ENCODE measurements around the gene SDC3. TPM values are rescaled to one million over a fixed set of nuclear protein-coding genes. Genes with fewer than 3 reads are reported as not detected.

Gene SDC3
- total RNA-seq, 2 donors from 2014 or later = 15.2 to 24.2 TPM

DNA sequence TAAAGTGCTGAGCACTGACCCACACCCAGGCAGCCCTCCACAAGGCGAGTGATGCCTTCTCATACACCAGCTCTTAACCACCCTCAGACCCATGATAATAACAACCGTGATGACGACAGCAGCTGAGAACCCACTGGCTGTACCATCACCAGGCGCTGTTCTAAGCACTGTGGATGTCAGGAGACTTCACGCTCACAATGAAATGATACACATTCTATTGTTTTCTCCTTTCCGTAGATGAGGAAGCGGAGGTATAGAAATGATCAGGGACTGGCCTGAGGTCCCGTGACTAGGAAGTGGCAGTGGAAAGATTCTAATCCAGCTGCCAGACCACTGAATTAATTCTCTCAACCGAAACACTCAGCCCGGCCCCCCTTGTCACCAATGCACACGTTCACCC is 32.6 kb downstream of the SDC3 start:
- no peak for DNase-seq
- Histone ChIP-seq H3K9me3 (no peaks in the 10 kb centered on the region), H3K27me3 (no peaks in the 10 kb centered on the region), H3K36me3 (no peaks in the 10 kb centered on the region), H3K27ac (no peak overlapping the region), H3K4me1 (no peaks in the 10 kb centered on the region), H3K9ac (ENCODE audit: low read depth in 2 of 2, low read length in 2 of 2) (no peak overlapping the region), H3K4me3 (no peak overlapping the region)
- intact Hi-C loops (cut with DNase I) = no loop called here
- TF ChIP-seq, protein P1, sequence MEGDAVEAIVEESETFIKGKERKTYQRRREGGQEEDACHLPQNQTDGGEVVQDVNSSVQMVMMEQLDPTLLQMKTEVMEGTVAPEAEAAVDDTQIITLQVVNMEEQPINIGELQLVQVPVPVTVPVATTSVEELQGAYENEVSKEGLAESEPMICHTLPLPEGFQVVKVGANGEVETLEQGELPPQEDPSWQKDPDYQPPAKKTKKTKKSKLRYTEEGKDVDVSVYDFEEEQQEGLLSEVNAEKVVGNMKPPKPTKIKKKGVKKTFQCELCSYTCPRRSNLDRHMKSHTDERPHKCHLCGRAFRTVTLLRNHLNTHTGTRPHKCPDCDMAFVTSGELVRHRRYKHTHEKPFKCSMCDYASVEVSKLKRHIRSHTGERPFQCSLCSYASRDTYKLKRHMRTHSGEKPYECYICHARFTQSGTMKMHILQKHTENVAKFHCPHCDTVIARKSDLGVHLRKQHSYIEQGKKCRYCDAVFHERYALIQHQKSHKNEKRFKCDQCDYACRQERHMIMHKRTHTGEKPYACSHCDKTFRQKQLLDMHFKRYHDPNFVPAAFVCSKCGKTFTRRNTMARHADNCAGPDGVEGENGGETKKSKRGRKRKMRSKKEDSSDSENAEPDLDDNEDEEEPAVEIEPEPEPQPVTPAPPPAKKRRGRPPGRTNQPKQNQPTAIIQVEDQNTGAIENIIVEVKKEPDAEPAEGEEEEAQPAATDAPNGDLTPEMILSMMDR (IDR thresholded peaks at IDR 0.05) = no peak

DNA sequence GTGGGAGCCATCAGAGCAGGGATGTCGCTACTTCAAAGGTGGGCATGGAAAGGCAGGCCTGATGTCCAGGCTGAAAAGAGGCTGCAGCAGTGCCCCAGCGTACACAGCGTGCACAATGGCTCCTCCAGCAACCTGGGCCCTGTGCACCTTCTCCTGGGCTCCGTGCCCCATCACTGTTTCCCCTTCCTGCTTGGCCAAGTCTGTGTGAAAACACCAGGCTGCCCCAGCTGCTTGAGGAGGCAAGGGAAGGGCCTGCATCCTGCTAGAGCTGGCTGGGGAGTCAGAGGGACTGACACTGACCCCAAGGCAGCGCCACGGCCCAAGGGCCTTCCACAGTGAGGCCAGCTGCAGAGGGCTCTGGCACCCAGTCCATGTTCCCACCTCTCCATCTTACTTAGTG is 33.4 kb downstream of the SDC3 start:
- Histone ChIP-seq H3K27me3 (no peaks in the 10 kb centered on the region), H3K9ac (ENCODE audit: low read depth in 2 of 2, low read length in 2 of 2) (no peak overlapping the region), H3K4me3 (no peak overlapping the region), H3K36me3 (no peaks in the 10 kb centered on the region), H3K27ac (no peak overlapping the region), H3K9me3 (no peaks in the 10 kb centered on the region), H3K4me1 (no peaks in the 10 kb centered on the region)
- TF ChIP-seq, protein P1 (IDR thresholded peaks at IDR 0.05) = no peak
- no peak for DNase-seq
- intact Hi-C loops (cut with DNase I) = no loop called here

DNA sequence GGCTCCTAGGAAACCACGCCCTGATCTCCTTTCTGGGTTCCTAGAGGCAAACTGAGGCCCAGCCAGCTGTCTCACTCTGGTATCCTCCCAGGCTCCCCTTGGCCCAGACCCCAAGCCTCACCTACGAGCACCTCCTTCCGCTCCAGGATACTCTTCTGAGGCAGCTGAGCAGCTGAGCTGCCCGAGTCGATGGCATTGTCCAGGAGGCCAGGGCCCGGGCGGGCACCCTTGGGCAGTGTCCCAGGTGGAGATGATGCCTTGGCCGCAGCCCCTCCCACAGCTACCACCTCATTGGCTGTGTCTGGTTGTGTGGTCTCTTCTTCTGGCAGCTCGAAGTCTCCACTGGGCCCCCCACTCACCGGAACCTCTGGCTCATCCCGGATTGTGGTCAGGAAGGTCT is 34.4 kb downstream of the SDC3 start:
- no peak for DNase-seq
- Histone ChIP-seq H3K27ac (no peak overlapping the region), H3K36me3 (no peaks in the 10 kb centered on the region), H3K27me3 (no peaks in the 10 kb centered on the region), H3K9me3 (no peaks in the 10 kb centered on the region), H3K4me3 (no peak overlapping the region), H3K4me1 (no peaks in the 10 kb centered on the region), H3K9ac (ENCODE audit: low read depth in 2 of 2, low read length in 2 of 2) (no peak overlapping the region)
- TF ChIP-seq, protein P1 (IDR thresholded peaks at IDR 0.05) = no peak
- intact Hi-C loops (cut with DNase I) = no loop called here

DNA sequence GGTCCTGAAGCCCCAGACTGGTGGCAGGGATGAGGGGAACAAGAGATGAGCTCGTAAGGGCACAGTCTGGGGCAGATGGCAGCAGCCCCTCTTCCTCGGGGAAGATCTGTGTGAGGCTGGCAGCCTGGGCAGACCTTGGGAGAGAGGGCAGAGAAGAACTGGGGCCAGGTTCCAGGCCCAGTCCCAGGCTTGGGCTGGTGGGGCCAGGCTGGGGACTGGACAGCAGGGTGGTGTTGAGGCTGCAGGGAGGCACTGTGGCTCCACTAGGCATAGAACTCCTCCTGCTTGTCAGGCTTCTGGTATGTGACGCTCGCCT is 35.7 kb downstream of the SDC3 start:
- no peak overlapping the region for H3K9ac ChIP-seq (ENCODE audit: low read depth in 2 of 2, low read length in 2 of 2)
- TF ChIP-seq, protein P1 (IDR thresholded peaks at IDR 0.05) = no peak
- no peak overlapping the region for H3K27ac ChIP-seq
- no peaks in the 10 kb centered on the region for H3K4me1 ChIP-seq
- DNase-seq = no peak
- no peak overlapping the region for H3K4me3 ChIP-seq
- intact Hi-C loops (cut with DNase I) = no loop called here
- no peaks in the 10 kb centered on the region for H3K27me3 ChIP-seq
- H3K36me3 ChIP-seq = no peaks in the 10 kb centered on the region
- H3K9me3 ChIP-seq = no peaks in the 10 kb centered on the region

DNA sequence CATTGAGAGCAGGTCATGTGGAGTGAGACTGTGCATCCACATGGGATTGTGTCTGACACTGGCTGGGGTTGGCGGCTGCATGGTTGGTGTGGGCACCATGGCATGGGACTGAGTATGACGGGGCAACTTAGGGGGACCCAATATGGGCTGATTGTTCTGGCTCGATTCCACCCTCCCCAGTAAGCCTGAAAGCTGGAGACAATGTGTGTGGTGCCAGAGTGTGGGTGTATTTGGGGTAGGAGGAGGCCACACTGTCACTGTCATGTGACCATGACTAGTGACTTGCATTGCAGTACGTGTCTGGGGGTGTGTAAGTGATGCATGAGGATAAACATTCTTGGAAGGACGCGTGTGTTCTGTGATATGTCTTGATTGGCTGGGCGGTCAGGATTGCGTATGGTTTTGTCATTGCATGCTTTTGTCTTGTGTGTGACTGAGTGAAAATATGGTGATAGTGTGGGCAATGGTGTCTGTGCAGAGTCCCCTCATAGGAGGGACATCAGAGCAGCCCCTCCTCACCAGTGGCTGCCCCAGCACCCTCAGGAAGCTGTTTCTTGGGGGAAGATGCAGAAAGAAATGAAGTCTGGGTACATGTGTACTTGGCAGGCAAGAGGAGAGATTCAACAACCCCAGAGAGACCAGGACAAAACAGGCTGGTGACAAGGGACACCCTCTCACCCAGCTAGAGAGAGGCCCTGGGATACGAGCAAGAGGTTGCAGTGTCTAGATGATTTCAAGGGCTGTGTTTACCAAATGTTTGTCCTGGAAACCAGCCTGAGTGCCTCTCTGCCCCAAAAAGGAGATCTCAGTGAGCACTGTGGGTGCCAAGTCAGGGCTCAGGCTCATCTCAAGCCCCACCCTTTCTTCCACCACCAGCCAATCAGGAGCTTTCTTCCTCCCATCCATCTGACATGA is 36.3 kb downstream of the SDC3 start:
- TF ChIP-seq, protein P1 (IDR thresholded peaks at IDR 0.05) = no peak
- Histone ChIP-seq H3K27me3 (no peaks in the 10 kb centered on the region), H3K9ac (ENCODE audit: low read depth in 2 of 2, low read length in 2 of 2) (no peak overlapping the region), H3K4me1 (no peaks in the 10 kb centered on the region), H3K27ac (no peak overlapping the region), H3K9me3 (no peaks in the 10 kb centered on the region), H3K36me3 (no peaks in the 10 kb centered on the region), H3K4me3 (no peak overlapping the region)
- intact Hi-C loops (cut with DNase I) = no loop called here
- no peak for DNase-seq

All from colonic mucosa (tissue), 4 donors.